ENCODE data around the gene GRK1.

DNA sequence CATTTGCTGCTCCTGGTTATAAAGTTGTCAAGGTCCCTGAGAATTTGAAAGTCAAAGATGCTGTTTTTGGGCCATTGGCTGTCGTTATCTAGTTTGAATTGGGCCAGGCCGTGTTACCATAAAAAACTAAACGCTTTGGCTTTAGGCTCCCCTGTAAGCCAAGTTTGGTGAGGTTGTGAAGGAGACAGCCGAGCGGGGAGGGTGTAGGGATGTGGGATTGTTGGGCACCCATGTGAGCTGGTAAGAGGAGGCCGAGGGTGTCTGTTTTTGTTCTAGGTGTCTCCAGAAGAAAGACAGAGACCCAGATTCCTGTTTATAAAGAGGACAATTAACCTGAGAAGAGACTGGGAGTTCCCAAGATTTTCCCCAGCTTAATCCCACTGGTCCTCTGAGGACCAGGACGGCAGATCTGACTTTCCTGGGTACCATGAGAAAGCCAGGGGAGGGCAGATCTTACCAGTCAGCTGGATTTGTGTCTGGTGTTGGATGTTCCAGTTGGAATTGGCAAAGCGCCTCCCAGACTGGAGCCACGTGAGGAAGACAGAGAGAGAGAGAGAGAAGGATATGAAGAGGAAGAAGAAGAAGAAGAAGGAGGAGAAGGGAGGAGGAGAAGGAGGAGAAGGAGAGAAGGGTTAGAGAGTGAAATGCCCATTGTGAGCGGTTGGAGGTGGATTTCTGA lies 117.1 kb downstream of the GRK1 start:
- TF ChIP-seq EZH2phosphoT487 (IDR thresholded peaks at IDR 0.05; ENCODE audit: insufficient read depth, low read depth) (no peak), EZH2 (IDR thresholded peaks at IDR 0.05; ENCODE audit: insufficient read depth, poor library complexity, severe bottlenecking) (no peak)
